ENCODE data around the gene SLC22A1.
"Not testable (repeated sequence)": the region's sequence is repeated elsewhere in the genome, so short reads cannot be mapped to it uniquely, and the experiment has no call there.

The SLC22A1 gene

GRCh38 chr6:160112628-160113299, 8.9 kb upstream of the SLC22A1 start:
- Histone ChIP-seq H3K4me2 (no peak overlapping the region), H2AFZ (ENCODE audit: low read depth) (no peak overlapping the region), H4K20me1 (ENCODE audit: insufficient read depth) (no peaks in the 10 kb centered on the region), H3K4me1 (ENCODE audit: low read depth, poor library complexity, severe bottlenecking) (no peaks in the 10 kb centered on the region), H3K4me3 (IDR thresholded peaks at IDR 0.05; ENCODE audit: insufficient read depth, low read depth, low read length) (no peak overlapping the region), H3K36me3 (ENCODE audit: insufficient read depth) (no peaks in the 10 kb centered on the region), H3K27ac (no peak overlapping the region), H3K79me2 (ENCODE audit: insufficient read depth, low read depth) (no peaks in the 10 kb centered on the region), H3K9ac (no peak overlapping the region), H3K27me3 (ENCODE audit: insufficient read depth, low read depth) (no peaks in the 10 kb centered on the region)
- TF ChIP-seq, protein P1, sequence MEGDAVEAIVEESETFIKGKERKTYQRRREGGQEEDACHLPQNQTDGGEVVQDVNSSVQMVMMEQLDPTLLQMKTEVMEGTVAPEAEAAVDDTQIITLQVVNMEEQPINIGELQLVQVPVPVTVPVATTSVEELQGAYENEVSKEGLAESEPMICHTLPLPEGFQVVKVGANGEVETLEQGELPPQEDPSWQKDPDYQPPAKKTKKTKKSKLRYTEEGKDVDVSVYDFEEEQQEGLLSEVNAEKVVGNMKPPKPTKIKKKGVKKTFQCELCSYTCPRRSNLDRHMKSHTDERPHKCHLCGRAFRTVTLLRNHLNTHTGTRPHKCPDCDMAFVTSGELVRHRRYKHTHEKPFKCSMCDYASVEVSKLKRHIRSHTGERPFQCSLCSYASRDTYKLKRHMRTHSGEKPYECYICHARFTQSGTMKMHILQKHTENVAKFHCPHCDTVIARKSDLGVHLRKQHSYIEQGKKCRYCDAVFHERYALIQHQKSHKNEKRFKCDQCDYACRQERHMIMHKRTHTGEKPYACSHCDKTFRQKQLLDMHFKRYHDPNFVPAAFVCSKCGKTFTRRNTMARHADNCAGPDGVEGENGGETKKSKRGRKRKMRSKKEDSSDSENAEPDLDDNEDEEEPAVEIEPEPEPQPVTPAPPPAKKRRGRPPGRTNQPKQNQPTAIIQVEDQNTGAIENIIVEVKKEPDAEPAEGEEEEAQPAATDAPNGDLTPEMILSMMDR (conservative IDR thresholded peaks at IDR 0.05; ENCODE audit: low read depth, low read length): no peak

GRCh38 chr6:160114536-160114935, 7.1 kb upstream of the SLC22A1 start:
- not testable (repeated sequence) for H3K4me2 ChIP-seq; H4K20me1 ChIP-seq (ENCODE audit: insufficient read depth); H2AFZ ChIP-seq (ENCODE audit: low read depth); H3K27ac ChIP-seq; H3K27me3 ChIP-seq (ENCODE audit: insufficient read depth, low read depth); H3K4me3 ChIP-seq (IDR thresholded peaks at IDR 0.05; ENCODE audit: insufficient read depth, low read depth, low read length); H3K4me1 ChIP-seq (ENCODE audit: low read depth, poor library complexity, severe bottlenecking); H3K9ac ChIP-seq; H3K36me3 ChIP-seq (ENCODE audit: insufficient read depth); H3K79me2 ChIP-seq (ENCODE audit: insufficient read depth, low read depth)

DNA sequence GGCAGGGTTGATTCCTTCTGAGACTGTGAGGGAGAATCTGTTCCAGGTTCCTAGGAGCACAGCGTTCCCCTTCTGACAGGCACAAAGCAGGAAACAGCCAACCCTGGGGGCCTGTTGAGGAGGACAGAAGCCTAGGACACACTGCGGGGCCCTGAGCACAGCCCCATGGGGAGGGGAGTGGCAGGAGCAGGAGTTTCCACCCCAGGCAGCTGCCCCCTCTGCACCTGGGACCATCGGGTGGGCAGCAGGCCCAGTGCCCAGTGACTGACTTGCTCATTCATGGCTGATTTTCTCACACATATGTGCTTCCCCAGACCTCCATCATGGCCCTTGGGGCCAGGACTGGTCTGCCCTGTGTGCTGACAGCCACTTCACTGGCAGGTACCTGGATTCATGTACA, 6.2 kb upstream of the SLC22A1 start:
- Histone ChIP-seq H2AFZ (ENCODE audit: low read depth) (no peak overlapping the region), H3K4me2 (no peak overlapping the region), H3K4me1 (ENCODE audit: low read depth, poor library complexity, severe bottlenecking) (no peaks in the 10 kb centered on the region), H3K4me3 (IDR thresholded peaks at IDR 0.05; ENCODE audit: insufficient read depth, low read depth, low read length) (no peak overlapping the region), H3K27me3 (ENCODE audit: insufficient read depth, low read depth) (no peaks in the 10 kb centered on the region), H3K79me2 (ENCODE audit: insufficient read depth, low read depth) (no peaks in the 10 kb centered on the region), H3K36me3 (ENCODE audit: insufficient read depth) (no peaks in the 10 kb centered on the region), H4K20me1 (ENCODE audit: insufficient read depth) (no peaks in the 10 kb centered on the region), H3K27ac (no peak overlapping the region), H3K9ac (no peak overlapping the region)
- TF ChIP-seq, protein P1 (conservative IDR thresholded peaks at IDR 0.05; ENCODE audit: low read depth, low read length): no peak

DNA sequence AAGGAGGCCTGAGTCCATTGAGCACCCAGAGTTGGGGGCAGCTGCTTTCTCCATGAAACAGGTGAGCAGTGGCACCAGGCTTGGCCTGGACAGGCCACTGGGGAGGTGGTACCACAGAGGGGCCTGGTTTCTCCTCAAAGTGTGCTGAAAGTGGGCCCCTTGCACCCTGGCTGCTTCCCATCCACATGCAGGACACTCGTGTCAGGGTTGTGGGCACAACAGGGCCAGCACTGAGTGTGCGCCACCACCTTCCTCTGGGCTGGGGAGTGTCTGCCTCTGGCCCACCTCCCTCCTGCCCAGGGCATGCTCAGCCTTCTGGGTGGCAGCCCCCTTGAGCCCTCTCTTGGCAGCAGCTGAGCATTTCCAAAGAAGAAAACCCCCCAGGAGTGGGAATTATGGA, 5.2 kb upstream of the SLC22A1 start:
- Histone ChIP-seq H3K36me3 (ENCODE audit: insufficient read depth) (no peaks in the 10 kb centered on the region), H3K4me1 (ENCODE audit: low read depth, poor library complexity, severe bottlenecking) (no peaks in the 10 kb centered on the region), H3K4me3 (IDR thresholded peaks at IDR 0.05; ENCODE audit: insufficient read depth, low read depth, low read length) (no peak overlapping the region), H2AFZ (ENCODE audit: low read depth) (no peak overlapping the region), H3K79me2 (ENCODE audit: insufficient read depth, low read depth) (no peaks in the 10 kb centered on the region), H3K27me3 (ENCODE audit: insufficient read depth, low read depth) (no peaks in the 10 kb centered on the region), H3K4me2 (no peak overlapping the region), H3K9ac (no peak overlapping the region), H3K27ac (no peak overlapping the region), H4K20me1 (ENCODE audit: insufficient read depth) (no peaks in the 10 kb centered on the region)
- TF ChIP-seq, protein P1 (conservative IDR thresholded peaks at IDR 0.05; ENCODE audit: low read depth, low read length): no peak

GRCh38 chr6:160117137-160117536, 4.5 kb upstream of the SLC22A1 start:
- H3K4me3 ChIP-seq (IDR thresholded peaks at IDR 0.05; ENCODE audit: insufficient read depth, low read depth, low read length): no peak overlapping the region
- H3K27ac ChIP-seq: no peak overlapping the region
- TF ChIP-seq, protein P1 (conservative IDR thresholded peaks at IDR 0.05; ENCODE audit: low read depth, low read length): no peak
- no peaks in the 10 kb centered on the region for H3K79me2 ChIP-seq (ENCODE audit: insufficient read depth, low read depth)
- H3K36me3 ChIP-seq (ENCODE audit: insufficient read depth): no peaks in the 10 kb centered on the region
- H3K27me3 ChIP-seq (ENCODE audit: insufficient read depth, low read depth): no peaks in the 10 kb centered on the region
- H2AFZ ChIP-seq (ENCODE audit: low read depth): no peak overlapping the region
- H4K20me1 ChIP-seq (ENCODE audit: insufficient read depth): no peaks in the 10 kb centered on the region
- no peaks in the 10 kb centered on the region for H3K4me1 ChIP-seq (ENCODE audit: low read depth, poor library complexity, severe bottlenecking)
- H3K4me2 ChIP-seq: no peak overlapping the region
- H3K9ac ChIP-seq: no peak overlapping the region
